GM11168 (cell line): Measurements from ENCODE around the gene SNAP29.

ENCODE experiments used
- in situ Hi-C: fragments of 300-500 bp; cut with MboI; formaldehyde crosslinking; loops from one replicate; pipeline ENCODE4 v1.12.0; 2022; ENCODE audit warnings: low sequenced_read_pairs; ENCODE audit not compliant: unreplicated experiment

Gene SNAP29

GRCh38 chr22:20865331-20865730, 6.5 kb downstream of the SNAP29 start:
- in situ Hi-C loops, result no loop called here

GRCh38 chr22:20865875-20866445, 7.2 kb downstream of the SNAP29 start:
- in situ Hi-C loops, result no loop called here

GRCh38 chr22:20866736-20867135, 7.9 kb downstream of the SNAP29 start:
- in situ Hi-C loops, result no loop called here

DNA sequence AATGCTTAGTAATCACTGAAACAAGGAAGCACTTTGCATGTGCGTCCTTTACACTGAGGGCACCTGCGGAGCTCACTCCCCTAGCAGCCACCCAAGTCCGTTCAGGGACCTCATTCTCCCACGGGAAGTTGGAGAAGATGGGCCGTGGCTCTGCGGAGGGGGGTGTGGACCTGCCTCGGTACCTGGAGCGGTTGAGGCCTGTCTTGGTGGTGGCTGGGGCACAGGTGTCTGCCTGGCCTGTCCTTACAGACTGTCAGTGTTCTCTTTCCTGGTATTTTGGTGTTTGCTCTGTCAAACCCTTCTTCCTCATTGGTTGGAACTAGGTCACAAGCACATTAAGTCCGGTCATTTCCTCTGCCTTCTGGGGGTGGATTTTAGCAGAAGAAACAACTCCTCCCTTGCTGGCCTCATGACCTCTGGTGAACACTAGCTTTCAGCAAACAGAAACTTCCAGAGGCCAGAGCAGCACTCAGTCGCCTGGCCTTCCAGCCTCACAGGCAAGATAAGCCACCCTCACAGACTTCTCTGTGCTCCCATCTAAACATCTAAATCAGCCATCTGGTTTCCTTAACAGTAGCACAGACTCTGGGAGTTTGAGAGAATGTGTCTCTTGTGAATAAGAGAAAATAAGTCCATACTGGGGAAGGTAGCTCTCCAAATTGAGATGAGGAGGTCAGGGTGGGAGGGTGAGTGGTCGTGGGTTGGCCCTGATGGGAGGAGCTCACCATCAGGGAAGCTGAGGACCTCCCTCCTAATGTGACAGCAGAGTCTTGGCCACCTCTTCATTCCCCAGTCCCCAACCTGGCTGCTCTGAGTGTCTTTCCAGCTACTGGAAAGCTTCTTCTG, 8.6 kb downstream of the SNAP29 start:
- in situ Hi-C loops, result no loop called here

GRCh38 chr22:20868025-20868962, 9.5 kb downstream of the SNAP29 start:
- in situ Hi-C loops, result no loop called here

GRCh38 chr22:20869234-20869633, 10.4 kb downstream of the SNAP29 start:
- in situ Hi-C loops, result no loop called here

GRCh38 chr22:20873214-20873613, 14.4 kb downstream of the SNAP29 start:
- in situ Hi-C loops, result no loop called here

DNA sequence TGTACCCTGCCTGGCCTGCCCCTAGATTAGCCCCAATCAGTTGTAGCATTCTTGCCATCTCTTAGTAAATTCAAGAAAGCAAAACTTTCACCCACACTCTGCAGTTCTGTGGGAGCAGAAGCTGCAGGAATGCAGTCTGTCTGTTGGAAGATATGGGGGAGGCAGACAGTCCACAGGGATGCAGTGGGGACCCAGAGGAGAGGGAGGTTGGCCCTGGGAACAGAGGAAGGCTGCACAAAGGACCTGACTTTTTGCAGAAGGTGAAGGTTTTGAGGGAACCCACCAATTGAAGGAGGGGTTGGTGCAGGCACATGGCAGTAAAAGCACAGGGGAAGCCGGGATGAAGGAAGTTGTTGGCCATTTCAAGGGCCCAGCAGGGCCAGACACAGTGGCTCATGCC, 16.5 kb downstream of the SNAP29 start:
- in situ Hi-C loops, result no loop called here

- in situ Hi-C loops, result no loop called here
Measured at GRCh38 chr22:20877715-20878114, 18.9 kb downstream of the SNAP29 start.

GRCh38 chr22:20881231-20881630, 22.4 kb downstream of the SNAP29 start:
- in situ Hi-C loops, result no loop called here

DNA sequence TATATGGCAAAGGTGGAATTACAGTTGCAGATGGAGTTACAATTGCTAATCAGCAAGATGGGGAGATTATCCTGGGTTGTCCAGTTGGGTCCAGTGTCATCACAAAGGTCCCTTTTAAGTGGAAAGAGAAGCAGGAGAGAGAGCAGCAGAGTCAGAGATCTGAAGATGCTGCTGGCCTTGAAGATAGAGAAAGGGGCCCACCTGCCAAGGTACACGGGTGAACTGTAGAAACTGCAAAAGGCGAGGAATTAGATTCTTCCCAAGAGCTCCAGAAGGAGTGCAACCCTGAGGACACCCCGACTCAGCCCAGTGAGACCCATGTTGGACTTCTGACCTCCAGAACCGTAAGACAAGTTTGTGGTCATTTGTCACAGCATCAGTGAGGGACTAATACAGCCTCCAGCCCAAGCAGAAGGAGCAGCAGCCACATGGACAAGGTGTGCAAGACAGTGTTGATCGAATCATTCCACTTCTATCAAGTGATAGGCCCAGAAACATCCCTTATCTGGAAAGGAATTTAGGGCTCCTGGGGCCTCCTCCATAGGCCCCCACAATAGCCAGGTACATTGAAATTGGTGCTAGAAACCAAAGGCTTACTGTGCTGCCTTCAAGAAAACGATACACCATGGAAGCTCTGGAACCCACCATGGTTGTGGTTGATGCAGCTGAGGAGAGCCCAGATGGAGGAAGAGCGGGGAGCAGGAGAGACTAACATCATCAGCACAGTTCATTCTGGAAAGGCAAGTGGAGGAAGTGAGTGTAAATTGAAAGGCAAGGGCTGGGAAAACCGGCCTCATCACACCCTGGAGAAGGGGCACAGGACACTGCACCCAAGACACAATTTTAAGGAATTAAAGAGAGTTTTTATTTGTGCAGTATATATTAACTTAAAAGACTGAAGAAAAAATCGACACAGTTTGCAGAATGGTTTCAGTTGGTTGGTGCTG, 23.3 kb downstream of the SNAP29 start:
- in situ Hi-C loops, result no loop called here

DNA sequence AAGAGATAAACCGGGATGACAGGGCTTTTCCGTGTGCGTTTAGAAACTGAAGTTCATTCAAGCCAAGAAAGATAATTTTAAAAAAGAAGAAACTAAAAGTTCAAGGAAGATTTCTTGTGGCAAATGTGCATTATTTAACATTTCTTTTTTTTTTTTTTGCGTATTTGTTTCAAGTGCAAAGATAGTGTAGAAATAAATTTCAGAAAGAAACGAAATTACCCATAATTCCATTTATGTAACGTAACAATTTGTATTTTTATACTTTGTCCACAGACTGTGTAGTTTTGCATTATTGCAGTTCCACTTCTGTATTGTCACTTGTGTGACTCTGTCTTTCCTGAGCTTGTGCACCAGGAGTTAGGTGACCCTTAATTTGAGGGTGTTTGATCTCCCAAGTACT, 24.0 kb downstream of the SNAP29 start:
- in situ Hi-C loops, result no loop called here

DNA sequence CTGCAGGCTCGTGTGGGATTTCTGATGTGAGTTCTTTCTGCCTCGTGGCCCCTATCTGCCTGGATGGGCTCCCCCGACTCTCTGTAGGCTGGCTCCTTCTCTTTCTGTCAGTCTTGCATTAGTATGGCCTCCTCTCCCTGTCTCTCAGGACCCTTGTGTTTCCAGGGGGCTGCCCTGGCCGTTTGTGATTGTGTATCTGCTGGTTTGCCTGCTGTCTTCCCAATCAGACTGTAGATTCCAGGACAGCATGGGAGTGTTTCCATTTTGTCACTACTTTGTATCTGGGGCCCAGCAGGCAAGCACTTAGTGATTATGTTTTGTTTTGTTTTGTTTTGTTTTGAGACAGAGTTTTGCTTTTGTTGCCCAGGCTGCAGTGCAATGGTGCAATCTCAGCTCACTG, 25.6 kb downstream of the SNAP29 start:
- in situ Hi-C loops, result no loop called here

DNA sequence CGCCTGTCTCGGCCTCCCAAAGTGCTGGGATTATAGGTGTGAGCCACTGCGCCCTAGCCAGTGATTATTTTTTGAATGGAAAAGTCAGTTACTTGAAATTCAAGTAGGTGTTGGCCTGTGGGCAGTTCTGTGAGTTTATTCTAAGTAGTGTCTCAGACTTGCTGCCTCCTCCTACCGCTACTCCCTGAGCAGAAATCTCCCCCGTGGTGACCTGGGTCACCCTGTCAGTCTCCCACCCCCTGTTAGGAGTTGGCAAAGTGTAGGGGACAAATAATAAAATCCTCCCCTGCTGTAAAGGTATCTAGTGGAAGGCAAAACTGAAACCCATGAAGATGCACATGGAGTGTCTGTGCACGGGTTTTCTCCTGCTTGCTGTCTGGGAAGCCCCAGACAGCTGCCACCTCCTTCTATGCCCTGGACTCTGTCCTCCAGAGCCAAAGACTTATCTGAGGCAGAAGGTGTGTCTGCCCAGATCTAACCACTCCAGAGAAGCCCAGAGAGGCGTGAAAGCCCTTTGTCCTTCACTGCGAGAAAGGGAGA, 26.3 kb downstream of the SNAP29 start:
- in situ Hi-C loops, result no loop called here

DNA sequence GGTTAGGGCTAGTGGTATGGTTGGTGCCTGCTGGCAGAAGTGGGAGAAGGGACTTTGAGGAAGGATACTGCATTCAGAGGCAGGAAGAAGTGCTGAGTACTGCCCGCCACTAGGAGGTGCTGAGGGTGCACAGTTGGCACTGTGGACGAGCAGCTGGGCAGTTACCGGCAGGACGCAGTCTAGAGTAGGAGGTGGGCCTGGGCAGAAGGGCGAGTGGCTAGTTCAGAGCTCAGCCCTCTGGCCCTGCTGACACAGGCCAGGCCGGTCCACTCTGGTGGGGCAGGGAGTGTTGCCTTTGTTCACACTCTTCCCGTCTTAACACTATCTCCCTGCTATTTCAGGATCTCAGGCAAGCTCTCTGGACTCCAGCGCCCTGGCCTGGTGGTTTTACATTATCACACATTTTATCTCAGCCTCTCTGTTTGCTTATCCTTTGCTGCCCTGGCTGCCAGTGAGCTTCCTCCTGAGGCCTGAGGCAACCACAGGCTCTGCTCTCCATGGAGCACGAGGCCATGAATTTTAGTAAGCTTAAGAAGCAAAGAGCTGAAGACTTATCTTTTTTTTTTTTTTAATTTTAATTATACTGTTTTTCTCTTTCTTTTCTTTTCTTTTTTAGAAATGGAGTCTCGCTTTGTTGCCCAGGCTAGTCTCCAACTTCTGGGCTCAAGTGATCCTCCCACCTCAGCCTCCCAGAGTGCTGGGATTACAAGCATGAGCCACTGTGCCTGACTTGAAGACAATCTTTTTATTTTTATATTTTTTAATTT, 26.9 kb downstream of the SNAP29 start:
- in situ Hi-C loops, result no loop called here

DNA sequence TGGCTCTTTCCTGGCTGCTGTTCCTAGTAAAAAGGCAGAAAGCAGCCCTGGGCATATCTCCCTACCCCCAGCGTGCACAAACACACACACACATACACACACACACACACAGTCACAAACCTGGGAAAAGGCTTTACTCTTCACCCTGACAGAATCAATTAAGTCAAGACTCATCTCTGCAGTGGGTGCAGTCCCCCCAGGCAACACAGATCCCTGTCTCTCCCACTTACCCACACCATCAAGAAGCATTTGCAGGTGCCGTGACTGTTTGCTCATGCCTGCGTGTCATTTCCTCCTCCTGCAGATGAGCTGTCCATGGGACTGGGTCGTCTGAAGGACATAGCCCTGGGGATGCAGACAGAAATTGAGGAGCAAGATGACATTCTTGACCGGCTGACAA, 28.6 kb downstream of the SNAP29 start:
- in situ Hi-C loops, result no loop called here

GRCh38 chr22:20889025-20889704, 30.4 kb downstream of the SNAP29 start:
- in situ Hi-C loops, result no loop called here

- in situ Hi-C loops, result no loop called here
Measured at GRCh38 chr22:20889904-20890540, 31.2 kb downstream of the SNAP29 start.
